Erythroblast (primary cell): ENCODE measurements around the gene INTS2.

Experiments used
- GATA1 ChIP-seq: IDR thresholded peaks from 2 replicates; pipeline ENCODE4 v1.6.1; 2011; ENCODE audit warnings: low read depth, mild to moderate bottlenecking, control low read depth, low read length, moderate library complexity
- POLR2A ChIP-seq: IDR thresholded peaks from 2 replicates; pipeline ENCODE4 v1.6.1; 2011; ENCODE audit warnings: mild to moderate bottlenecking, low read length

- peak; percentile 40 for TF ChIP-seq POLR2A
- no peak for TF ChIP-seq GATA1
These were observed 287 bp upstream of the INTS2 start for GRCh38 chr17:61928101-61928436.
